ENCODE results near the gene MICU1.
A peak's percentile ranks its signal among the peaks of the same experiment; 100 is the strongest.
"Not testable (repeated sequence)": the region's sequence is repeated elsewhere in the genome, so short reads cannot be mapped to it uniquely, and the experiment has no call there.

MICU1 gene

DNA sequence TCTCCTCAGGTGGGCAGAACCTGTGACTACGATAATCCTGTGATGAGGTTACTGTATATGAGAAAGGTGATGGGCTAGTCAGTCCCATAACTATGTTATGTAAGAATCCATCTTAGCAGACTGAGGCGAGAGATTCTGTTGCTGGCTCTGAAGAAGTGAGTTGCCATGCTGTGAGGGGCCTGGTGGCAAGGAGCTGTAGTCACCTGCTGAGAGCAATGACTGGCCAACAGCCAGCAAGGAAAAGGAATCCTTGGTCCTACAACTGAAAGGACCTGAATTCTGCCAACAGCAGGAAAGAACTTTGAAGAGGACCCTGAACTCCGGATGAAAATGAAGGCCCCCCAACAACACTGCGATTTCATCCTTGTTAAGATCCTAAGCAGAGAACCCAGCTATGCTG lies 240.2 kb downstream of the MICU1 start:
- no peak for DNase-seq

DNA sequence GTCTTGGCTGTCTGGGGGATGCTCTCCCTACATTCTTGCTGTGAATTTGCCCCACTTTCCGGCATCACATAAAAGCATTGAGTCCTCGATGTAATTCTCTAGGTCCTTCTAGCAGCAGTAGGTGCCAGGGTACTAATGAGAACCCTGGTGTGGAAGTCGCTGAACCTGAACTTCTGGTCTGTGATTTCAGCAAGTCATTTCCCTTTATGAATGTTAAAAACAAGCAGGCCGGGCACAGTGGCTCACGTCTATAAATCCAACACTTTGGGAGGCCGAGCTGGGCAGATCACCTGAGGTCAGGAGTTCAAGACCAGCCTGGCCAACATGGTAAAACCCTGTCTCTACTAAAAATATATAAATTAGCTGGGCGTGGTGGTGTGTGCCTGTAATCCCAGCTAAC lies 240.9 kb downstream of the MICU1 start:
- not testable (repeated sequence) for DNase-seq

DNA sequence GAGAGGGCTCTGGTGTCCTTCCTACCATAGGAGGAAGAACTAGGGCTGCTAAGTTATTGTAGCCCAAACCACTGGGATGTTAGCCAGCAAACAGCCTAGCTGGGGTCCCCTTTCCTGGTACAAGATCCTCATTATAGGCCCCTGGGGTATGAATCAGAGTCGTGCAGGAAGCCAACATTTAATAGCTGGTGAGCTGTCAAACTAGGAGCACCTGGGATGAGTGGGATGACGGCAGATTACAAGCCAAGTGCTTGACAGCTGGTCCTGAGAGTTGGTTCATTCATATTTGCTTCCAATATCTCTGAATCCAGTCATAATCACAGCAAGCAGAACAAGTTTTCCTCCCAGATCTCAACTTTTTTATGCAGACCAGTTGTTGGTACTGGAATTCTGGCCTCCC lies 246.1 kb downstream of the MICU1 start:
- no peak for DNase-seq

DNA sequence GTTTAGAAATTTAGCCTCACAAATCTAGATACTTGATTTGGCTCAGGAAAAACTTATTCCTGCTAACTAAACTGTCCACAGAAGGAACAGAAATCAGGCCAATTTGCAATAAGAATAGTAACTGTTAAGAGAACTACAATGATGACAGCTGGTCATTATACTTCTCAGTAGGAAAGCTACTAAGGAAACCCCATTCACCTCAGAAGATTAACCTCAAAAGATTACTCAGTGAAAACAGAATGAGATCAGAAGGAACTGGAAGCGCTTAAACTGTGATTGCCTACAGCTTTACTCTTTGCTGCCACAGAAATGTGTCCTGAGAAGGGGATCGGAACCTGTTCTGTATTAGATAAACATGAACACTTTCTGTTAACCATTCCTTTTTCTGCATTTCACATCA lies 246.8 kb downstream of the MICU1 start:
- DNase-seq = no peak

GRCh38 chr10:72375585-72375984 lies 250.3 kb downstream of the MICU1 start:
- DNase-seq = no peak

- DNase-seq = no peak
Observed at GRCh38 chr10:72375173-72375572, 250.7 kb downstream of the MICU1 start.

DNA sequence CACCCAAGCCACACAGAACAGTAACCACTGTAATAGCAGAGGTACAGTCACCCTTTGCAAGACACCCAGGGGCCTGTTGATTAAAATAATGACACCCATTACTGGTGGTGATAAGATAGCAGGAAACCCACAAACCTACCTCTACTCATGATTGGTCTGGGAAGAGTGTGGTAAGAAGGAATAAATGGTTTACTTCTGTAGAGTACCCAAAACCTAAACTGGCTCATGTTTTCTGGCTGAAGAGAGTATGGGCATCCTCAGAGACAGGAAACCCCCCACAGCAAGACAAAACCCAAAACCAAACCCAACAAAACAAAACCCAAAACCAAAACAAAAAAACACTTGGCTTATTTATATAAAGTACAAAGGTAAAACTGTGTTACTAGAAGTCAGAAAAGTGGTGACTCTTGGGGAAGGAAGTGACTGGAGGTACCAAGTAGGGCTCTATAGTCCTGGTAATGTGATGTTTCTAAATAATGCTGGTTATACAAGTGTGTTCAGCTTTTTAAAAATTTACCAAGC lies 255.6 kb downstream of the MICU1 start:
- no peak for DNase-seq

- DNase-seq = no peak
Observed at GRCh38 chr10:72367301-72367960, 258.4 kb downstream of the MICU1 start.

DNA sequence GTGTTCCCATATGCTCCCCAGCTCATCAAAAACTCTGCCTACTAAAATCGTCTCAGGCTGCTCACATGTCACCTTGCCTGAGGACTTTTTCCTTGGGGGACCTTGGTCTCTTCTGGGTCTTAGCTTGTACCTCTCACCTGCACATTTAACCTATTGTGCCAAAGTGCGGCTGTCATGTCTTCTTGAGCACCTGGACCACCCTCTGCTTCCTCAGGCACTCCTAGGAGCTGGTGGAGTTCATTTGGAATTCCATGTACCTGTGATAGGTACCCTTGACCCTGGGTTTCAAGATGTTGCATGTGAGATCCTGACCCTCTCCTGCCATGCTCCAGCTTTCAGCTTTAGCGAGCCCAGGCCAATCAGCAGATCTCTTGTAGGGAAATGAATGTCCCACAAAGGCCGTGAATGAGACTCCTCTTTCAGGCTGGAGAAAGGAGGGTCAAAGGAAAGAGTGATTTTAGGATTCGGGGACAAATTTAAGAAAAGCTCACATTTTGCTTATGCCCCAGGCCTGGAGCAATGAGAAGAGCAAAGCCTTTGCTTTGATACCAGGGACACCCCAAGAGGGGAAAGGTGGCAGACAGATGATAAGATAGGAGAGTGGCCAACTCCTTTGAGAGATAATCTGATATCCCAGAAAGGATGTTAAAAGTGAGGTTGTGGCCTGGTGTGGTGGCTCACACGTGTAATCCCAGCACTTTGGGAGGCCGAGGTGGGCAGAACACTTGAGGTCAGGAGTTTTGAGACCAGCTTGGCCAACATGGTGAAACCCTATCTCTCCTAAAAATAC lies 260.6 kb downstream of the MICU1 start:
- DNase-seq = no peak

DNA sequence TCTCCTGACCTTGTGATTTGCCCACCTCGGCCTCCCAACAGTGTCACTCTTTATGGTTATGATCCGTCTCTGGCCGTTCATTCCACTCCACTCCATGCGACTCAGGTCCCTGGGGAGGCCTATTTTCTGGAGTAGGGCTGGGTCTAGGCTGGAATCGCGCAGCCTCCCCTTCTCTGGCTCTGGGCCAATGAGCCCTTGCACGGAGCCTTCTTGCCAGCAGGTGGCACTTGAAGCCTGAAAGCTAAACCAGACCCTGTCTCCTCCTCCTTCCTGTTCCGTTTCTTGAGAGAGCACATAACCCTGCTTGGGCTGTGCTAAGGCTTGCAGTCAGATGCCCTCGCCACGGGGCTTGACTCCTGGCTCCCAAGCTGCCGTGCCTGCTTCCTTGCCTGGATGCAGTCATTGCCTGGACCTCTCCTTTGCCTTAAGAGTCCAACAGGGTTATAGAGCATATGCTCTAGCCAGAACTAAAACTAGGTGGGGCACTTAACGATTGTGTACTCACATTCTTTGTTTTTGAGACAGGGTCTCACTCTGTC lies 261.6 kb downstream of the MICU1 start:
- peak; percentile 1 to 53 for DNase-seq

- no peak for DNase-seq
Observed at GRCh38 chr10:72356987-72357386, 268.9 kb downstream of the MICU1 start.

GRCh38 chr10:72356115-72356514 lies 269.8 kb downstream of the MICU1 start:
- no peak for DNase-seq

DNA sequence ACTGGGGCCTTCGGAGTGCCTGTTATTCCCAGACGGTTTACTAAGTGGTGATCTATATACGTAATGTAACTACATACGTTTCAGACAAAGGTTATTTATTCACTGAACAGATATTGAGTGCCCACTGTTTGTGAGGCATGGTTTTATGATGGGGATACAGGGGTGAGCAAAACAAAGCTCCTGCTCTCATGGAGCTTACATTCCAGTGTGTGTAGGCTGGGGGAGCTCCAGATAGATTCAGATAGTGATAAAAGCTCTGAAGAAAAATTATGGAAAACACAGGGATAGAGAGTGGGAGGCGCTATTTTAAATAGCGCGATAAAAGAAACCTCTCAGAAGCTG lies 270.7 kb downstream of the MICU1 start:
- DNase-seq = no peak

DNA sequence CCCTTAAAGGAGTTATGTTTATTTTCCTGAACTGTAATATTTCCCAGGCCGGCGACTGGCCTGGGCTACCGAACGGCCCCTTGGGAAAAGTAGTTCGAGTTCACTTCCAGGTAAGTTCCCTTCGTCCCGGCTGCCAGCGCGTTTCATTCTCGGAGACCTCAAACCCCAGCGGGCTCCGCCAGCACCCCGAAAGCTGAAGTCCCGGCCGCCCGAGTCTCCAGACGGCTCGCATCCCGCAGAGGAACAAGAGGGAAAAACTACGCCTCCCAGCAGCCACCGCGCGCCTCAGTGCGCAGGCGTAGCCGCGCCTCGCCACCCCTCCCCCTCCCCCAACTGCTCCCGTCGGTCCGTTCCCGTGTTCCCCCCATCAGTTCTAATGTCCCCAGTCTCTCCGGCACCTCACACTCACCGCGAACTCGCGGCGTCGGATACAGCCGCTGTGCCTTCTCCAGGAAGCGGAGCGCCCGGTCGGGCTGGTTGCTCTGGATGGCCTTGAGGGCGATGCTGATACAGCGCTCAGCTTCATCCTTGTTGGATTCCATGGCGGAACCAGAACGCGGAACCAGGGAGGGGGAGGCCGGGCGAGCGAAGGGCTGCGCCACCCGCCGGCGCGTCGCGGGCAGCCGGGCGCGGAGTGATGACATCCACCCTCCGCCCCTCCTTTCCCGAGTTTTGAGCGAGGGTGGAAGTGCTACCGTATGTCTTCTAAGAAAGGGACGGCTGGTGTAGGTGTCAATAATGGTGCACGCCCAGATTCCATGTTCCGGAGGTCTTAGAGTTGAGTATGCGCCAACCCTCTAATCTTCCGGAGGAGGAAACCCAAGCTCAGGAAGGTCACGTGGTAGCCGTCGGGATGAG lies 271.3 kb downstream of the MICU1 start, which contains the start of gene DNAJB12:
TSS of gene DNAJB12 (minus strand) at position 564 of the 858 bp plus-strand sequence. CDS start at position 542, 22 bp downstream.
- peak; percentile 80 to 84 for DNase-seq

DNA sequence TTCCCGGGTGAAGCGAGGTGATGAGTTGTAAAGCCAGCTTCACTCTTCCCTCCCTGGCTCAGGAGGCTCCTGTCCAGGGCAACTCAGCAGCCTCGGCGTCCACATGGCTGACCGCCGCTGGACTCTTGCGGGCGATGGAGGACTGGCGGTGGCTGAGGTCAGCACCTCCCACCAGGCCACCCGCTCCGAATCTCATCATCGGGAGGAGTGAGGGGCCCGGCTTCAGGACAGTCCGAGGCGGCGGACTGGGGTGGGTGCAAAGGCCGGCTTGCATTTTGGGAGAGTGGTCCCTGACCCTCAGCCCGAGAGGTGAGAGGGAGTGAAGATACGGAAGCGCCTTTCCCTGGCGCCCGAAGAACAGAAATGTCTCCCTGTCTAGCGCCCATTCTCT lies 271.9 kb downstream of the MICU1 start:
- DNase-seq = no peak

GRCh38 chr10:72353028-72353964 lies 272.6 kb downstream of the MICU1 start:
- DNase-seq = no peak

DNA sequence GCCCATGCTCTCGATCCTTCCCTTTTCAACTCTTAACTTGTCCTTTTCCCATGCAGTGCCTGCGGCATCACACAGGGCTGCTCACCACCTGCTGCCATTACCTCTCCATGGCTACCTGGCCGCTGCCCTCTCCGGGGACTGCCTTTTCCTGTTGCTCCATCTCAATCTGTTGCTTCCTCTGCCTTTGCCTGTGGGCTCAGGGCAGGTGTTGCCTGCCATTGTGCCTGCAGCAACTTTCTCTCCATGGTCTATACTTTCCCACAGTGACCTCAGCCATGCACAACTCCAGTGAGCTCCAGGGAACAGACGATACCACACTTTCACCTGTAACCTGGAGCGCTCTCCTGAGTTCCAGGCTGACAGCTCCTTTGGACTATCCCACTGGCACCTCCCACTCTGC lies 274.4 kb downstream of the MICU1 start:
- no peak for DNase-seq

GRCh38 chr10:72349438-72349837 lies 276.4 kb downstream of the MICU1 start:
- DNase-seq = no peak

DNA sequence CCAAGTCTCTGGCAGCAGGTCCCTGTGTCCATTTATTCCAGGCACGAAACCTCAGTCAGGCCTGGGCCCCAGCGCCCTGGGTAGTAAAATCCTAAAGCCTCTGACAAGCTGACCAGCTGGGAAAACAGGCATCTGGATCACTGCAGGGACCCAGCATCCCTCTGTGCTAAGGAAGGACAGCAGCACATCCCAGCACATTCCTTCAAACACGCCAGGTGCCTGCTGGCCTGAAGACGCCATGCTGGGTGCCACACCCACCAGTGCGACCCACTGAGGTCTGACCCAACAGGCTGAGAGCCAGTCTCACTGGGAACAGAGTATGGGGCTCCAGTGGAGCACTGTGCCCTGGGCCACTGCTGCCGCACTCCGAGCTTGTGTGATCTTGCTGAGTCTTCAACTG lies 277.6 kb downstream of the MICU1 start:
- no peak for DNase-seq

GRCh38 chr10:72346117-72346516 lies 279.8 kb downstream of the MICU1 start:
- not testable (repeated sequence) for DNase-seq

DNA sequence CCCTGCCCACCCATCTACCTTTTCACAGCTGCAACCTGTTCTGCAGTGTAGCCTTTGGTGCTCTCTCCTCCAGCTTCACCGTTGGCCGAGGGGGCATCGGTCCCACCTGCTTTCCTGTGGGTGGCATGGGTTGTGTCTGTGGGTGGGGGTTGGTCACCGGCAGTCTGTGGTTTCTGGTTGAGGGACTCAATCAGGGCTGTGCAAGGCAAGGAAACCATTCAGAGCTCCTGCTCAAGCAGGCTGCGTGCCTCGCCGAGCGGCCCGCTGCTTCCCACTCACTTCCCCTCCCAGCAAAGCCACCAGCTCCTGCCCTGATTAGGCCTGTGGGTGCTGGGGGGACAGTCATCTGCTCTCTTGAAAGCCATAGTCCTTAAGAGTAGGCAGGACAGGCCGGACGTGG lies 280.9 kb downstream of the MICU1 start:
- no peak for DNase-seq

DNA sequence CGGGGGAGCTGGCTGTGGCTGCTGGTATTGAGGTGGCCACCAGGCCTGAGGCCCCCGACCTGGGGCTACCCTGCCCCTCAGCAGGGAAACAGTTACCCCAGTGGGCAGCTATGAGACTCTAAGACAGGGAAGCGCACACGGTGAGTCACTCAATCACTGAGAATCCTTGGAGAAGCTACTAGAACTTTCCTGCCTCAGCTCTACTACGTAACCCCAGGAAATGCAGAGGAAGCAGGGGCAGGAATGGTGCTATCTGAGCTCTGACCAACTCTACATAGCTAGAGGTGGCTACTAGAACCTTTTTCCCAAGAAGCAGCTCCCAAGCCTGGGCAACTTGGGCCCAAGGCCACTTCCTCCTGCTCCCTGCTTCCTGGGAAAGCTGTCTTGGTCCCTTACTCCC lies 283.0 kb downstream of the MICU1 start:
- no peak for DNase-seq

Measured in NCI-H1930 (cell line).